ENCODE data around the gene SNRPA. TPM values are rescaled to one million over a fixed set of nuclear protein-coding genes. Genes with fewer than 3 reads are reported as not detected.

SNRPA gene
- total RNA-seq, 4 donors from 2014 or later, result 24.5 to 56.0 (median 48.2) TPM

- peaks cover 16 to 100% (median 82%) of the 10 kb centered on the region in 3 donors for H3K4me1 ChIP-seq
- 52% methylated on average over 2 of the region's 2 CpGs; no CpG with 5 or more reads in 1 of the 2 donors for WGBS, 2 donors (ENCODE audit: low coverage in 1 of 2)
- H3K4me3 ChIP-seq, result no peak overlapping the region
- ATAC-seq, result no peak
- no peaks in the 10 kb centered on the region for H3K27me3 ChIP-seq
- peak overlapping the region in 3 of 4 donors; percentile 95 to 99 (median 98) for H3K27ac ChIP-seq
- no peaks in the 10 kb centered on the region for H3K9me3 ChIP-seq
- peaks cover 0 to 37% of the 10 kb centered on the region in 2 donors for H3K36me3 ChIP-seq
- TF ChIP-seq POLR2A (IDR thresholded peaks at IDR 0.05), result no peak
- TF ChIP-seq POLR2AphosphoS5 (IDR thresholded peaks at IDR 0.05), result no peak
- no peak for TF ChIP-seq CTCF (IDR thresholded peaks at IDR 0.05)
- no peak for TF ChIP-seq EP300 (IDR thresholded peaks at IDR 0.05)
Measured at GRCh38 chr19:40805258-40805868, 54.4 kb downstream of the SNRPA start.

GRCh38 chr19:40806423-40807146 is 55.6 kb downstream of the SNRPA start:
- Histone ChIP-seq H3K4me1 (peaks cover 8 to 93% (median 76%) of the 10 kb centered on the region in 3 donors), H3K4me3 (peak overlapping the region in 1 of 2 donors; percentile 19), H3K36me3 (peaks cover 0 to 26% of the 10 kb centered on the region in 2 donors), H3K27me3 (no peaks in the 10 kb centered on the region), H3K9me3 (no peaks in the 10 kb centered on the region), H3K27ac (peak overlapping the region in 3 of 4 donors; percentile 95 to 99 (median 98))
- 2 to 47% methylated on average over 4 to 7 of the region's 26 CpGs for WGBS, 2 donors (ENCODE audit: low coverage in 1 of 2)
- peak in 3 of 4 experiments; percentile 78 to 90 (median 89) for TF ChIP-seq CTCF (IDR thresholded peaks at IDR 0.05)
- TF ChIP-seq EP300 (IDR thresholded peaks at IDR 0.05), result no peak
- peak; percentile 74 for TF ChIP-seq POLR2AphosphoS5 (IDR thresholded peaks at IDR 0.05)
- TF ChIP-seq POLR2A (IDR thresholded peaks at IDR 0.05), result no peak
- peak; percentile 57 for ATAC-seq

- Histone ChIP-seq H3K4me1 (peaks cover 3 to 93% (median 70%) of the 10 kb centered on the region in 3 donors), H3K27ac (peak overlapping the region in 3 of 4 donors; percentile 95 to 99 (median 98)), H3K9me3 (no peaks in the 10 kb centered on the region), H3K4me3 (peak overlapping the region in 1 of 2 donors; percentile 19), H3K36me3 (peaks cover 0 to 26% of the 10 kb centered on the region in 2 donors), H3K27me3 (no peaks in the 10 kb centered on the region)
- WGBS, 2 donors (ENCODE audit: low coverage in 1 of 2), result 67 to 76% methylated on average over 2 to 6 of the region's 18 CpGs
- ATAC-seq, result no peak
- TF ChIP-seq POLR2A (IDR thresholded peaks at IDR 0.05), result no peak
- peak in 1 of 4 experiments; percentile 1 for TF ChIP-seq CTCF (IDR thresholded peaks at IDR 0.05)
Measured at GRCh38 chr19:40807147-40808020, 56.4 kb downstream of the SNRPA start.

- no CpG with 5 or more reads among the region's 2 CpGs for WGBS, 2 donors (ENCODE audit: low coverage in 1 of 2)
- H3K4me1 ChIP-seq, result peaks cover 3 to 93% (median 66%) of the 10 kb centered on the region in 3 donors
- H3K36me3 ChIP-seq, result peaks cover 0 to 26% of the 10 kb centered on the region in 2 donors
- no peaks in the 10 kb centered on the region for H3K27me3 ChIP-seq
- no peak overlapping the region for H3K4me3 ChIP-seq
- no peaks in the 10 kb centered on the region for H3K9me3 ChIP-seq
- H3K27ac ChIP-seq, result peak overlapping the region in 2 of 4 donors; percentile 98 to 99
- ATAC-seq, result no peak
- TF ChIP-seq POLR2AphosphoS5 (IDR thresholded peaks at IDR 0.05) (no peak), EP300 (IDR thresholded peaks at IDR 0.05) (no peak), CTCF (IDR thresholded peaks at IDR 0.05) (no peak), POLR2A (IDR thresholded peaks at IDR 0.05) (no peak)
Measured at GRCh38 chr19:40808021-40808325, 57.0 kb downstream of the SNRPA start.
